Endothelial cell (in vitro differentiated cells): Measurements from ENCODE around the gene CDC25B. TPM values are rescaled to one million over a fixed set of nuclear protein-coding genes. Genes with fewer than 3 reads are reported as not detected.

ENCODE experiments used
- DNase-seq: peaks from one replicate; pipeline ENCODE4 v3.0.0; 2021; ENCODE audit warnings: low spot score
- H3K27ac Mint-ChIP-seq: one replicate; pipeline ENCODE4 v1.8.0; 2021; ENCODE audit warnings: mixed read lengths, inconsistent platforms; ENCODE audit not compliant: unreplicated experiment
- H3K27me3 Mint-ChIP-seq: one replicate; pipeline ENCODE4 v1.8.0; 2021; ENCODE audit warnings: mild to moderate bottlenecking, moderate library complexity, mixed read lengths, inconsistent platforms; ENCODE audit not compliant: unreplicated experiment
- H3K36me3 Mint-ChIP-seq: one replicate; pipeline ENCODE4 v1.8.0; 2021; ENCODE audit warnings: mild to moderate bottlenecking, low read depth, mixed read lengths, inconsistent platforms; ENCODE audit not compliant: unreplicated experiment
- H3K4me1 Mint-ChIP-seq: one replicate; pipeline ENCODE4 v1.8.0; 2021; ENCODE audit warnings: mild to moderate bottlenecking, mixed read lengths, inconsistent platforms; ENCODE audit not compliant: unreplicated experiment
- H3K4me3 Mint-ChIP-seq: one replicate; pipeline ENCODE4 v1.8.0; 2021; ENCODE audit warnings: mild to moderate bottlenecking, mixed read lengths, inconsistent platforms; ENCODE audit not compliant: unreplicated experiment
- H3K9me3 Mint-ChIP-seq: one replicate; pipeline ENCODE4 v1.8.0; 2021; ENCODE audit warnings: mixed read lengths, inconsistent platforms; ENCODE audit not compliant: unreplicated experiment
- CTCF ChIP-seq: fragments of 200-600 bp; sonication (generic); IDR thresholded peaks from one replicate; pipeline ENCODE4 v1.5.0; 2021; ENCODE audit warnings: antibody characterized with exemption; ENCODE audit not compliant: unreplicated experiment
- total RNA-seq: library from RNA; stranded (reverse); fragmentation: NEBNext Ultra II Directional; extraction: Animal tissue kit (Norgen Biotek cat#: 25700); gene quantifications from one replicate; pipeline ENCODE4 v1.2.1, GENCODE V29; 2021; ENCODE audit not compliant: unreplicated experiment

Gene CDC25B
- total RNA-seq, 1 donor from 2014 or later: 10.4 TPM

DNA sequence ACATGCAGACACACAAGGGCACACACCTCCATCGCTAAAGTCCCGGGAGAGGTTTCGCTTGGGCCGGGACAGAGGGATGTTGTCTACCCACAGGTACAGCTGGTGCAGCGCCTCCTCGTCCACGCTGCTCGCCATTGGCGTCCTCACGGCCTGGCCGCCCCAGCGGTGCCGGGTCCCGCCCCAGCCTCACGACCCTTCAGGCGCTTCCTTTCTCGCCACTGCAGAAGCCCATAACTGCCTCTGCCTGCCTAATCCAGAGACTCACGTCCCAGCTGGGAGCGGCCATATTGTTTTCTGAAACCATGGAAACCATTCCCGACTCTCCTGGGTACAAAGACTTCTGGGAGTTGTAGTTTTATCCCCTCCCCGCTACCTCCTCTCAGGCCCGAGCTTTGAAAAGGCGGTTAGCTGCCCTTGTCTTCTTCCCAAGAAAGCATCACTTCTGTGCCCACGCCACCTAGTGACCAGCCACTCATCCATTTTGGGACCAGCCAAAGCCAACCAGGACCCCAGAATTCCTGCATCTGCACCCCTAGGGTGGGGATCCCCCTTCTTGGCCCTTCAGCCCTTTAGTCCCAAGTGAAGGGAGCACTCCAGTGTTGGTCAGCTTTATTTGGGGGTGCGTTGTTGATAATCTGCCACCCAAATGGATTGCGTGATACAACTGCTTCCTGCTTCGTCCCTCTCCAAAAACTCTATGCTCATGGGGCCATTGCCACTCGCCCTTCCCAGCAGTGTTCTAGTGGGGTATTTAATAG lies 14.8 kb upstream of the CDC25B start, which contains the start of gene SPEF1:
Gene SPEF1, minus strand, starts transcription at position 296 of the 758 bp plus-strand sequence. Its CDS starts 161 bp downstream, at position 135.
- Mint-ChIP-seq H3K27me3 (peaks cover 28% of the 10 kb centered on the region), H3K27ac (peak within 1 kb of the TSS; percentile 89)
- TF ChIP-seq CTCF: no peak

GRCh38 chr20:3782597-3782996 lies 13.5 kb upstream of the CDC25B start:
- Mint-ChIP-seq H3K9me3 (no peaks in the 10 kb centered on the region), H3K36me3 (peaks cover 6% of the 10 kb centered on the region), H3K4me1 (peaks cover 13% of the 10 kb centered on the region), H3K27me3 (peaks cover 27% of the 10 kb centered on the region), H3K27ac (no peak overlapping the region), H3K4me3 (no peak overlapping the region)
- no peak for DNase-seq
- TF ChIP-seq CTCF: no peak

More for the DNA sequence above, 14.8 kb upstream of the CDC25B start, which contains the start of gene SPEF1:
- Mint-ChIP-seq H3K9me3 (no peaks in the 10 kb centered on the region), H3K4me1 (peaks cover 15% of the 10 kb centered on the region), H3K4me3 (peak within 1 kb of the TSS; percentile 59), H3K36me3 (peaks cover 6% of the 10 kb centered on the region)
- DNase-seq: peak; percentile 73

DNA sequence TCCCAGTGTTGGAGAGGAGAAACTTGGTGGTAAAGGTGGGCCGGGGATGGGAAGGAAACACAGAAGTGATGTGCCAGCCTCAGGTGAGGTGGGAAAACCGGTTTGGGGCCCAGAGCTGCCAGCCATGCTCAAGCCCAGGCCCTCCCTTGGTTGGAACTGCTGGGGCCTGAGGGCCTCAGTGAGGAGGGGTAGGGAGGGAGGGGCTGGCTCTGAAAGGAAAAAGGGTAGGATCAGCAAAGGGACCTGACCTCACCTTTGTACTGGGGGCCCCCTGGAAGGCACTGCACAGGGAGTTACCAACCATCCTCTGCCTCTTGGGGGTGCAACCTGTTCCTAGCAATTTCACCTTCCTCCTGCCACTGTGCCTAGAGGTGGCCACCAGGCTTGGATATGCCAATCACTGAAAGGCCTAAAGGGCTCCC lies 13.0 kb upstream of the CDC25B start:
- Mint-ChIP-seq H3K9me3 (no peaks in the 10 kb centered on the region), H3K27me3 (peaks cover 28% of the 10 kb centered on the region), H3K36me3 (peaks cover 6% of the 10 kb centered on the region), H3K4me1 (peaks cover 13% of the 10 kb centered on the region), H3K4me3 (no peak overlapping the region), H3K27ac (no peak overlapping the region)
- TF ChIP-seq CTCF: no peak
- no peak for DNase-seq

DNA sequence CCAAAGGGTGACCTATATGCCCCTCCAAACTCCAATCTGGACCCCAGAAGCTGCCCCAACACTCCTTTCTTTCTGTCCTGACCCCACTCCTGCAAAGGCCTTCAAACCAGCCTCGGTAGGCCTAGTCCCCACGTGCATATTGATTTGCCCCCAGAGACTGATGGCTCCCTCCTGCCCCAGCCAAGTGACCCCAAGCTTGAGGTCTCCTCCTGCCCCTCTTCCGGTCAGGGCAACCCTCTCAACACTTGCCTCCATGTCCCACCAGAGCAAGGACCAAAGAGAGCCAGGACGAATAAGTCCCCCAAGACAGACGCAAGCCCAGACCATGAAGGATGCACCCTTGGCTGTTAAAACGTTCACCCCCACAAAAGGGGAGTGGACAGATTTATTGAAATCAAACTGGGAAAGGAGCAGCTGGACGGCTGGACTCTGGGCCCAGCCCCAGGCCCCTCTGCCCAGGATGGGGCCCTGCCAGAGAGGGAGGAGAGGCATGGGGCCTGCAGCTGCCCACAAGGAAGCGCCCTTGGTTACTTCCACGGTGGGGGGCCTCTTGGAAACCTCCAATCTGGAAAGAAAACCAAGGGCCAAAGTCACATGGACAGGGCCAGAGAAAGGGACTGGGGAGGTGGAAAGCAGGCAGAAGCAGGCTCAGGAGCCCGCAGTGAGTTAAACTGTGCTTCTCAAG lies 12.5 kb upstream of the CDC25B start:
- Mint-ChIP-seq H3K4me1 (peaks cover 13% of the 10 kb centered on the region), H3K27ac (no peak overlapping the region), H3K9me3 (no peaks in the 10 kb centered on the region), H3K27me3 (peaks cover 26% of the 10 kb centered on the region), H3K36me3 (peaks cover 6% of the 10 kb centered on the region), H3K4me3 (peak overlapping the region; percentile 31)
- DNase-seq: no peak
- no peak for TF ChIP-seq CTCF
